Glomerular endothelial cell (primary cell): ENCODE results near the gene KIF4B. TPM values are rescaled to one million over a fixed set of nuclear protein-coding genes. Genes with fewer than 3 reads are reported as not detected.
"Not testable (repeated sequence)": the region's sequence is repeated elsewhere in the genome, so short reads cannot be mapped to it uniquely, and the experiment has no call there.

Experiments
- DNase-seq: peaks from one replicate; pipeline ENCODE4 v3.0.0-alpha.2; 2011; ENCODE audit warnings: low read depth, low spot score; ENCODE audit errors: extremely low read depth
- total RNA-seq: library from RNA; depleted of rRNA; stranded (reverse); fragments of >200 nt; gene quantifications from 2 replicates; pipeline ENCODE4 v1.2.3, GENCODE V29; 2015

Gene KIF4B
- total RNA-seq, 1 donor from 2014 or later = 0.23 TPM

DNA sequence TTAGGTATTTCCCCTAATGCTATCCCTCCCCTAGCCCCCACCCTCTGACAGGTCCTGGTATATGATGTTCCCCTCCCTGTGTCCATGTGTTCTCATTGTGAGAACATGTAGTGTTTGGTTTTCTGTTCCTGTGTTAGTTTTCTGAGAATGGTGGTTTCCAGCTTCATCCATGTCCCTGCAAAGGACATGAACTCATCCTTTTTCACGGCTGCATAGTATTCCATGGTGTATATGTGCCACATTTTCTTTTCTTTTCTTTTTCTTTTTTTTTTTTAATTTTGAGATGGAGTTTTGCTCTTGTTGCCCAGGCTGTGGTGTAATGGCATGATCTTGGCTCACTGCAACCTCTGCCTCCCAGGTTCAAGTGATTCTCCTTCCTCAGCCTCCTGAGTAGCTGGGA is 7.3 kb upstream of the KIF4B start:
- not testable (repeated sequence) for DNase-seq

DNA sequence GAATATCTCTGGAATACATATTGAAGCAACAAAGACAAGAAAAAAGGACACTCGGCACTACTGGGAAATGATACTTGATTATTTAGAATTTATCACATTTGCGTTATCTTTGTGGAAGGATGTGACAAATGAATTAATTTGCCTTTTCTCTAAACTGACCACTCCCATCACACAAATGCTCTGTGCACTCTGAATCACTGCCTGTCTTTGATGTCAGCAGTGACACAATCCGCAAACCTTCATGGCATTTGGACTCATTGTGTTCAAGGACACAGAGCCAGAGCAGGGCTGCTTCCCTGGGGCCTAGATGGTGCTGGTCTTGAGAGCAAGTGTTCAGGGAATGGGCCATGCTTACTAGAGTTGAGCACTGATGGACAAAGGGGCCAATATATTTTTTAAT is 4.9 kb upstream of the KIF4B start:
- no peak for DNase-seq

DNA sequence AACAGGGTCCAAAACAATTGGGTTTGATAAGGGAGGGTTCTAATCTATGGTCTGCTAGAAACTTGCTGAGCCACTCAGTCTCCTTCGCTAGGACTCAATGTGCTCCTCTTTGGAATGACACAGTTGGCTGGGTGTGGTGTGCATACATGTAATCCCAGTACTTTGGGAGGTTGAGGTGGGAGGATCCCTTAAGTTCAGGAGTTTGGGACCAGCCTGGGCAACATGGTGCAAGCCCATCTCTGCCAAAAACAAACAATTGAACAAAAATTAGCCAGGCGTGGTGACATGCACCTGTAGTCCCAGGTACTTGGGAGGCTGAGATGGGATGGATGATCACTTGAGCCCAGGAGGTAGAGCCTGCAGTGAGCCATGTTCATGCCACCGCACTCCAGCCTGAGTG is 2.7 kb upstream of the KIF4B start:
- DNase-seq = no peak

DNA sequence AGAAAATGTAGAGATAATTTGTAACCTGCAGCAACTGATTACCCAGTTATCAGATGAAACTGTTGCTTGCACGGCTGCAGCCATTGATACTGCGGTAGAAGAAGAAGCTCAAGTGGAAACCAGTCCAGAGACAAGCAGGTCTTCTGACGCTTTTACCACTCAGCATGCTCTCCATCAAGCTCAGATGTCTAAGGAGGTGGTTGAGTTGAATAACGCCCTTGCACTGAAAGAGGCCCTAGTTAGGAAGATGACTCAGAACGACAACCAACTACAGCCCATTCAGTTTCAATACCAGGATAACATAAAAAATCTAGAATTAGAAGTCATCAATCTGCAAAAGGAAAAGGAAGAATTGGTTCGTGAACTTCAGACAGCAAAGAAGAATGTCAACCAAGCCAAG is 1.7 kb downstream of the KIF4B start:
- DNase-seq = no peak

DNA sequence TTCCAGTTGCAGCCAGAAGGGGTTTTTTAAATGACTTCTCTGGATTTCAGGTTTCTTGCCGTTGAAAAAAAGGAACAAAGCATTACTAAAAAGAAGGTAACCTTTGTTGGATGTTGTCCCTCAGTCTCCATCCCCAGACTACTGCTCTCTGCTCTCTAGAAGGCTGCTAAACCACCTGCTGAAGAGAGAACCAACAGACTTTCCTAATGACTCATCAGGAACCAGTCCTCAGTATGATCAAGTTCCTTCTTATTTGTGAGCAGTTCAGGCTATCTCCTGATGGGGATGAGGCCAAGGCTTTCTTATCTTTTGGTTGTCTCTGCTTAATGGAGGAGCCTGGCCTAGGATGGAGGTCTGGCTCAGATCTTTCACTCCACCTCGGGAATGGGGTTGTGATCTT is 4.1 kb downstream of the KIF4B start:
- no peak for DNase-seq

DNA sequence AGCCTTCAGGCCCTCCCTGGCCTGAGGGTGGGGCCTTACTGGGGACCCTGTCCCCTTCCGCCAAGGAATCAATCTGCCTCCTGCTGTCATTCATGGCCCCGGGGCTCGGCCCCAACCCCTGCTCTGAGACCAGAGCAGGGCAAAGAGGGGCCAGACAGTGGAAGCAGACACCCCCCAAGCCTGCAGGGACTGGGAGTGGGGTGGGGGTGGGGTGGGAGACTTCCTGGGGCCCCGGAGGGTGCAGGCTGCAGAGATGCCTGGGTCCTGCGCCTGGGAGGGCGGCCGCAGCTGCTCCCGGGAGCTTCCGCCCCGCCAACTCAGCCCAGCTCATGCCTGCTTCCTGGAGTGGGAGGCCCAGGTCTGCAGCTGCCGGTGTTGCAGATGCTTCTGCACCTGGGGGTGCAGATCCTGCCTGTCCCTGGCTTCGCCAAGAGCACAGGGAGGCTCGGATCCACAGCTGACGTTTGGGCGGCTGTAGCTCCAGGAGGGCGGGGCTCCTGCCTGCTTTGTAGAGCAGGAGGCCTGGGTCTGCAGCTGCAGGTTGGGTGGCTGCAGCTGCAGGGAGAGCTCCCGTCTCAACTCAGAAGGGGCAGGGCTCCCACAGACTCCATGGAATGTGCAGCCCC is 6.2 kb downstream of the KIF4B start:
- DNase-seq = no peak

DNA sequence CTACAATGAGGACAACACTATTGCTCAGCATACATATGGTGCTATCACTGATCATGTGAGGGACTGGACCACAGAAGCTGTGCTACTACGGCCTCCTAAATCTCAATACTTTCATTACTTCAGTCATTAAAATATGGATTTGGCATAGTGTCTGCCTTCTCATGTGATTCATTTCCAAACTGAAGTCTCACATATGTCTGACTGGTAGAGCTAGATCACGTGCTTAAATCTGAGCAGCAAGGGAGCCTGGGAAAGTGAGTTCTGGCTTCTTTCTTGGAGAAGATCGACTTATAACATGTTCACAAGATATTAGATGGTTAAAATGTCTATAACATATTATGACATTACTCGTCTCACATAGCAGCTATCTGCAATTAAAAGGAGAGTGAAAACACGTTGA is 8.3 kb downstream of the KIF4B start:
- DNase-seq = no peak

DNA sequence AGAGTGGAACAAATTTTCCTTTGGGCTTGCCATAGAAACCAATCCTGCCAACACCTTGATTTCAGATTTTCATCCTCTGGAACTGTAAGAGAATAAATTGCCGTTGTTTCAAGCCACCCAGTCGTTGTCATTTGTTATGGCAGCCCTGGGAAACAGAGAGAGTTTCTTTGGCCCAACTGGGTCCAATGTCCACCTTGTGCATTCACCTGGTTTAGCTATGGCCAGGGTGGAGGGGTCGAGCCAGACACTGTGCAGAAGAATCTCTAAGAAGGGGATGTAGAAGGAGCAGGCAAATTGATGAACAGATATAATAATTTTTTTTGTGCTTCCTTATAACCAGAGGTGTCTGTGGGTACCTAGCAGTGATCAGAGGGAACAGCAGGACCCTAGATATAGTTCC is 9.8 kb downstream of the KIF4B start:
- no peak for DNase-seq

DNA sequence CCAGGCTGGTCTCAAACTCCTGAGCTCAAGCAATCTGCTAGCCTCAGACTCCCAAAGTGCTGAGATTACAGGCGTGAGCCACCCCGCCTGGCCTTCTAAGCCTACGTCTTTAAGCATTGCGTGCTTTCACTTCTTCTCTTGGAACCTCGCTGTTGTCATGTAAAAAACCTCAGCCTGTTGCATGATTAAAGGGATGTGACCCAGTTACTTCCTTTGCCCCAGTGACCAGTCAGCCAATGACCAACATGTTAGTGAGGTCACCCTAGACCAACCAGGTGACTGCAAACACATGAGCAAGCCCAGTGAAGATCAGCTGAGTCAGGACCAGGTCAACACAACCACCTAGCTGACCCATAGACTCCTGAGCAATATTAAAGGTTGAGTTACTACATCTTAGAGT is 10.5 kb downstream of the KIF4B start:
- DNase-seq = no peak

DNA sequence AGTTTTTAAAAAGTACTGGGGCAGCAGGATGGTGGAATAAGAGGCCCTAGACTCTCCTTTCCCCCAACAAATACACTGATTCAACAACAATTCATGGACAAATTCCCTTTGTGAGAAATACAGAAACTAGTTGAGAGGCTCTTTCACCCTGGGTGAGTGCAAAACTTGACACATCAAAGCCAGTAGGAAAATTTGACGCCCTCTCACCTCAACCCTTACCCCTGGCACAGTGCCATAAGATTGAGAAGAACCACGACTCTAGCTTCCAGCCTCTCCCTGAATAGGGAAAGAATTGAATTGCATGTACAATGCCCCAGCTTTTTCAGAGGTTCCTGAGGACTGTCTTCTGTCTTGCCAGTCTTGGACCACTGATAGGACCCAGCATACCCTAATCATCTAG is 12.3 kb downstream of the KIF4B start:
- no peak for DNase-seq

DNA sequence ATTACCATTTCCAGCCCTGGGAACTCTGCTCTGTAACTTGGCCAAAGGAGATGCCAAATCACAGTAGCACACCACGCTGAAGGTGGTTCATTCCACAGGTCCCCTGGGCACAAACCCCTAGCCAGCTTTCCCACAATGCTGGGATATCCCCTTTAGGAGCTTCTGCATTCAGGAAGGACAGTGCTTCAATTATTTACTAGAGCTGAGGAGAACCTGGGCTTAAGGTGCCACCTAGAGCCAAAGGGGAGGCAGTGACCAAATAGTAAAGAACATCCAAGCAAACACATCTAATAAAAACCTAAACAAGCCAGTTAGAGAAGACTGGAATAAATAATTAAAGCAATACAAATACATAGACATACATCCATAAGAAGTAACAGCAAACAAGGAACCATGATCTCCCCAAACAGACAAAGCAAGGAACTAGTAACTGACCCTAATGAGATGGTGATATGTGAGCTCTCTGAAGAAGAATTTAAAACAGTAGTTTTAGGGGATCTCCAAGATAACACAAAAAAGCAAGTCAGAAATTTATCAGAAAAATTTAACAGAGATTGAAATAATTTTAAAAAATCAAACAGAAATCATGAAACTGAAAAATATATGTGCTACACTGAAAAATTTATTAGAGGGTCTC is 14.6 kb downstream of the KIF4B start:
- DNase-seq = no peak

DNA sequence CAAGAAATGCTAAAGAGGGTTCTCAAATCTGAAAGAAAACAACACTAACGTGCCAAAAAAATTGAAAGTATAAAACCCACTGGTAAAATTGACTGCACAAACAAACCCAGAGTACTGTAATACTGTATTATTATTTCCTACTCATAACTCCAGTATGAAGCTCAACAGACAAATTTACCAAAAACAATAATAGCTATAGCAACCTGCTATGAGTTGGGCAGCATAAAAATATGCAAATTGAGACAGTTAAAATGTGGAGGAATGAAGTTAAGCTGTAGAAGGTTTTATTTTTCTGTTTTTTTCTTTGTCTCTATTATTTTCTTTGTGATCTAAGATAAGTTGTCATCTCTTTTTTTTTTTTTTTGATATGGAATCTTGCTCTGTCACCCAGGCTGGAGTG is 15.7 kb downstream of the KIF4B start:
- no peak for DNase-seq

DNA sequence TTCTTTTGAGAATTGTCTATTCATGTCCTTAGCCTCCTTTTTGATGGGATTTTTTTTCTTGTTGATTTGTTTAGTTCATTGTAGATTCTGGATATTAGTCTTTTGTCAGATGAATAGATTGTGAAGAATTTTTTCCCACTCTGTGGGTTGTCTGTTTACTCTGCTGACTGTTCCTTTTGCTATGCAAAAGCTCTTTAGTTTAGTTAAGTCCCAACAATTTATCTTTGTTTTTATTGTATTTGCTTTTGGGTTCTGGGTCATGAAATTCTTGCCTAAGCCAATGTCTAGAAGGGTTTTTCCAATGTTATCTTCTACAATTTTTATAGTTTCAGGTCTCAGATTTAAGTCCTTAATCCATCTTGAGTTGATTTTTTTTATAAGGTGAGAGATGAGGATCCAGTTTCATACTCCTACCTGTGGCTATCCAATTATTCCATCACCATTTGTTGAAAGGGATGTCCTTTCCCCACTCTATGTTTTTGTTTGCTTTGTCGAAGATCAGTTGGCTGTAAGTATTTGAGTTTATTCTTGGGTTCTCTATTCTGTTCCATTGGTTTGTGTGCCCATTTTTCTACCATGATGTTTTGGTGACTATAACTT is 20.7 kb downstream of the KIF4B start:
- not testable (repeated sequence) for DNase-seq

DNA sequence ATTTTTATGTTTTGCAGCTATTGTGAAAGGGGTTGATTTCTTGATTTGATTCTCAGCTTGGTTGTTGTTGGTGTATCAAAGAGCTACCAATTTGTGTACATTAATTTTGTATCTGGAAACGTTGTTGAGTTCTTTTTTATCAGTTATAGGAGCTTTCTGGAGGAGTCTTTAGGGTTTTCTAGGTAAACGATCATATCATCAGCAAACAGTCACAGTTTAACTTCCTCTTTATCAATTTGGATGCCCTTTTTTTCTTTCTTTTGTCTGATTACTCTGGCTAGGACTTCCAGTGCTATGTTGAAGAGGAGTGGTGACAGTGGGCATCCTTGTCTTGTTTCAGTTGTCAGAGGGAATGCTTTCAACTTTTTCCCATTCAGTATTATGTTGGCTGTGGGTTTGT is 21.5 kb downstream of the KIF4B start:
- DNase-seq = not testable (repeated sequence)

DNA sequence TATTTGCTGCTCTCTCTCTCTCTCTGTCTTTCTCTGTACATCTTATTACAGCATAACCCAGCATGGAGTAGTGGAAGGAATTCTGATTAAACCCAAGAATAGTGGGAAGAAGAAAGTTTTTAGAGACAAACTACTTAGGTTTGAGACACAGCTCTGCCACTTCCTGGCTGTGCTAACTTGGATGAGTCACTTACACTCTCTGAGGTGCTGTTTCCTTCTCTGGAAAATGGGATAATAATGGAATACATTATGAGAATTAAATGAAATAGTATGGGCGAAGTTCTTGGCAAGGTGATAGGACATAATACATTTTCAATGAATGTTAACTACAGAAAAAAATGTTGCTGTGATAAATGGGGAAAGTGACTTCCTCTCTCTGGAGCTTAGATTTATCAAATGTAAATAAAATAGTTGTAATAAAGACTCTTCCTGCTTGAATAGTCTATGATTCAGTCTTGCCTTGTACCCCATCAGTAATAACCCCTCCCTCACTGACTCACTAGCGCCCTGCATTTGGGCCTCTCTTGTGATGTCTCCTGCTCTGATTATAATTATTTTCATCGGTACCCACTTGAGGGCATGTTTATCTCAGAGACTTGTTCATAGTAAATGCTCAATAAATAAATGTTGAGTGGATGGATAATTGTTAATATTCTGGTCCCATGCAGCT is 27.6 kb downstream of the KIF4B start:
- no peak for DNase-seq

DNA sequence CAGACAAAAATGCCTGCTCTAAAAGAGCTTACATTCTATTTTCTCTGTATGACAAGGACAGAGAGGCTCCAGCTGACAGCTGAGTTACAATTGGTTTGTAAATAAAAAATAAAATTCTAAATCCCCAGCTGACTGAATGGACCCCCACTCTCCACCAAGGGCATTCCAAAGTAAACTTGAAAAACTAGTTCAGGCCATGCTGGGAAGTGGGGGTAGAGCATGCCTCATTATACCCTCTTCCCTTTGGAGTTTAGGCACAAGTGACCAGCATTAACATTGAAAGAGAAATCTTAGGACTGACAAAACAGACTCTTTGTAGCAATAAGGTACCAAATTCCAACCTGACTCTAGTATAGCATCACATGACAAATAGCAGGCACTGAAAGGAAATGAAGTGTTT is 31.0 kb downstream of the KIF4B start:
- no peak for DNase-seq

DNA sequence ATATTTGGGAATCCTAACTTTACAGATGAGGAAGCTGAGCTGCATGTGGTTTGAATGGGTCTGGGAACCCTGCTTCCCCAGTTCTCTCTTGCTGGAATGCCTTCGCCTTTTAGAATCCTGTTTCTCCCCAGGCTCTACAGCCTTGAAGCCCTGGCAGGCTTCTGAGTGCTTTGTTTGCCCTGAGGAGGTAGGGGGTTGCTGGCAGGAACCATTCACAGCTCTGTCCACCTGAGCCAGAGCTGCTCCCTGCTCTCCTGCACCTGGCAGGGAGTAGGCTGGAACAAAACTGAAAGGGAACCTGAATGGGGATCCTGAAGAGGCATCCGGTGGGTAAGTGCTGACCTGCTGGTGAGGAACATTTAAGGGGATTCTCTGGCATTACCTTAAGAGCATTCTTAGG is 33.0 kb downstream of the KIF4B start:
- no peak for DNase-seq

DNA sequence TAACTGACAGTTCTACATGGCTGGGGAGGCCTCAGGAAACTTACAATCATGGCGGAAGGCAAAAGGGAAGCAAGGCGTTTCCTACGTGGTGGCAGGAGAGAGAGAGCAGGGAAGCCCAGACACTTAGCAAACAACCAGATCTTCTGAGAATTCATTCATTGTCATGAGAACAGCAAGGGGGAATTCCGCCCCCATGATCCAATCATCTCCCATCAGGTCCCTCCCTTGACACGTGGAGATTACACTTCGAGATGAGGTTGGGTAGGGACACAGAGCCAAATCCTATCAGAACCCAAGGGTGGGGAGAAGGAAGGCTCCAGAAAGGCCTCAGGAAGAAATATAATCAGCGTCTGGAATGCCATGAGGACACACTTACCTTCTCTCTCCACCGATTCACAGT is 34.3 kb downstream of the KIF4B start:
- DNase-seq = no peak

DNA sequence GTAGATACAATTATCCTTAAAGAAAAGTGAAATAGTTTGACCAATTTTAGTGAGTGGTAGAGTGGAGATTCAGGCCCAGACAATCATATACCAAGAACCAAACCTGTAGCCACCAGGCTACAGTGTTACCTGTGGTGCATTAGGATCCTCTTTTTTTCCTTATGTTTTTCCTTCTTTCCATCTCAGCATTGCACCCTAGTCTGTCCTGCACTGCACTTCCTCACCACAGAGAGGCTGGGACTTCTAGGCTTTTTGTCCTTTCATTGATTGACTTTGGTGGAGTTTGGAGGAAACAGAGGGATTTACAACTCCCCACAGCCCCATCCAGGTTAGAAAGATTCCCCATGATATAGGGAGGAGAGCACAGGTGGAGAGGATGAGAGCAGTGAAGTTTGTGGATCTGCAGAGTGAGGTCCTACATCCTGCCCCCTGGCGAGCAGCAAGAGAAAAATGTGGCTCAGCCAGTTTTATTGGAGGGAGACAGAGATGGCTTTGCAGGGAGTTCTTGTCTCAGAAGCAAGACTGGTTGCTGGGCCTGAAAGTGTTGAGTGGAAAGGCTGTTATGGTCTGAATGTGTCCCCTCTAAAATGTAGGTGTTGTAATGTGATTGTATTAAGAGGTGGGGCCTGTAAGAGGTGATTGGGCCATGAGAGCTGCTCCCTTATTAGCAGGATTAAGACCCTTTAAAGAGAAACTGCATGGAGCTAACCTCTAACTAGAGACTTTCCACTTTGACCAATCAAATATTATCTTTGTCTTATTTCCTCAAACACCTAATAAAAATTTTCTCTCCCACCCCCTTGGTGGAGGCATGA is 36.2 kb downstream of the KIF4B start:
- DNase-seq = no peak

DNA sequence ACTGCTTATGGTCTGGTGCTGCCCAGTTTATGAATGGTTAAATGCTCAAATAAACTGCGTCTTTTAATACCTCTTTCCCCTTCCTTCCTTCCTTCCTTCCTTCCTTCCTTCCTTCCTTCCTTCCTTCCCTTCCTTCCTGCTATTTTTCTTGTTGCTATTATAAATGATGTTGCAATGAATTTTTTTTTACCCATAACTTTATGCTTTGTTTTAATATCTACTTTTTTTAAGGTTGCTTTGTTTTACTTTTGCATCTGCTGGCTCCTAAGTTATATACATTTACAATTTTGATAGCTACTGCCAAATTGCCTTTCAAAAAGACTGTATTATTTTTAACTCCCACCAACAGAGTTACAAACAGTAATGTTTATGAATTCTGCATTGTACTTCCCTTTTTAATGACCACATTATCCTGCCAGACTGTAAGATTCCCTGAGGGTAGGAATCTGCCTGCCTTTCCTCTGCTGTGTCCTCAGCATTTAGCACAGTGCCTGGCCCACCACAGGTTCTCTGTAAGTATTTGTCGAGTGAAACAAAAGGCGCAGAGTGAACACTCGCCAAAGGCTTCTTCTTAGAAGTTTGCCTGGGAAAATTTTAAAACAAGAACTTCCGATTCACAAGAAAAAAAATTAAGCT is 36.9 kb downstream of the KIF4B start:
- DNase-seq = no peak

DNA sequence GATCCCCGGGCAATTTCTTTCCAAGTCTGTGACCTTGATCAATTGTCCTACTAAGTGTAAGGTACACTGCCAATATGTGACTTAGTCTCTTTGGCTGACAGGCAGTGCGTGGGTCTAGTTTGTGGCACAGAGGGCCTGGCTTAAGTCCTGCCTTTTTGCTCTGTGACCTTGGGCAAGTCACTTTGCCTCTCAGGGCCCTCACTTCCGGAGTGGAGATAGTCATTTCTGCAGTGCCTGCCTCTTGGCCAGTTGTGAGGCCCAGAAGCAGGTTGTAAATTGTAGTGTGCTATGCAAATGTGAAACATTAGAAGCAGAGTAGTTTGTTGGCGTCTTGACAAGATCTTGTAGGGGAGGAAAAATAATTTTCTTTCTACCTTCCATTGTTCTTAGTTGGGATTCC is 39.0 kb downstream of the KIF4B start:
- no peak for DNase-seq
